Dedifferentiated amniotic fluid mesenchymal stem cell (primary cell): ENCODE measurements around the gene COLEC11.
"Not testable (repeated sequence)": the region's sequence is repeated elsewhere in the genome, so short reads cannot be mapped to it uniquely, and the experiment has no call there.

Experiments used
- DNase-seq: peaks from one replicate; pipeline ENCODE4 v3.0.0-alpha.2; 2016; ENCODE audit errors: extremely low spot score

COLEC11 gene

DNA sequence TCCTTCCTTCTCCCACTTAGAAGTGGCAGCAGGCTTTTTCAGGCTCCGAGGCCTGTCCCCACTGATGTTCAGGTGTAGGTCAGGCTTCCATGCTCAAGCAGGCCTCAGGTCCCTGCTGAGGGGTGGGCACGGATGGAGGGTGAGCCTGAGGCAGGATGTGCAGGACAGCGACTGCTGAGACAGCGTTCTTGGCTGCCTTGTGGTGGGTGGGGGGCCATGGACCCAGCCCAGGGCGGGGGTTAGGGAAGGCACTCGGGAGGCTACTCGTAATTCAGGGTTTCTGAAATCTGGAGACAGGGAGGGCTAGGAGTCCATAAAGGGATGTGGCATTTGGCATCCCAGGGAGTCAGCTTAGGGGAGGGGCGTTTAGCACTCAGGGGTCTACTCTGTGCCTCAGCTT, 30.3 kb downstream of the COLEC11 start:
- DNase-seq, result no peak

DNA sequence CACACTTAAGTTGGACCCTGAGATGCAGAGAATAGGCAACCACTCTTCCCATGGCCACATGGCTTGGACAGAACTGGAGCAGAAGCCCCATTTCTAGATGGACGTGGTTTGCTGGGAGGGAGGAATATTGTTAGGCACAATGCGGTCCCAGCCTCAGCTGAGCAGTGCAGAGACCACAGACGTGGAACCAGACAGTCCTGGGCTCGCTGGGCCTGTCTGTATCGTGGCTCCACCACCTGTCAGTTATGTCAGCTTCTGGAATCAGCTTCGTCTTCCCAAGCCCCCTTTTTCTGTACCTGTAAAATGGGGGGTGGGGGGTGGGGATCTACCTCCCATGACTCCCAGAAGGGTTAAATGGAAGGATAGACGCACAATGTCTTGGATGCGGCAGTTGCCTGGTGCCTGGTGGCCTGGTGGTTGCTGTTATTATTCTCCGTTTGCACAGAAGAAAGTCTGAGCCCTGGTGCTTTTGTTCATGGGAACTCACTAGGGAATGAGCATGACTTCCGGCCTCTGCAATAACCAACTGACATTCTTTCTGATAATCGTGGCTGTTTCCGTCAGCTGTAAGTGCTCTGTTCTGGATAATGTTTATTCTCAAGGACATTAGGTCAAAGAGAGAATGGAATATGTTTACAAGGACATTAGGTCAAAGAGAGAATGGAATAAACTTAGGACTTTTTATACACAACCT, 31.4 kb downstream of the COLEC11 start:
- no peak for DNase-seq

DNA sequence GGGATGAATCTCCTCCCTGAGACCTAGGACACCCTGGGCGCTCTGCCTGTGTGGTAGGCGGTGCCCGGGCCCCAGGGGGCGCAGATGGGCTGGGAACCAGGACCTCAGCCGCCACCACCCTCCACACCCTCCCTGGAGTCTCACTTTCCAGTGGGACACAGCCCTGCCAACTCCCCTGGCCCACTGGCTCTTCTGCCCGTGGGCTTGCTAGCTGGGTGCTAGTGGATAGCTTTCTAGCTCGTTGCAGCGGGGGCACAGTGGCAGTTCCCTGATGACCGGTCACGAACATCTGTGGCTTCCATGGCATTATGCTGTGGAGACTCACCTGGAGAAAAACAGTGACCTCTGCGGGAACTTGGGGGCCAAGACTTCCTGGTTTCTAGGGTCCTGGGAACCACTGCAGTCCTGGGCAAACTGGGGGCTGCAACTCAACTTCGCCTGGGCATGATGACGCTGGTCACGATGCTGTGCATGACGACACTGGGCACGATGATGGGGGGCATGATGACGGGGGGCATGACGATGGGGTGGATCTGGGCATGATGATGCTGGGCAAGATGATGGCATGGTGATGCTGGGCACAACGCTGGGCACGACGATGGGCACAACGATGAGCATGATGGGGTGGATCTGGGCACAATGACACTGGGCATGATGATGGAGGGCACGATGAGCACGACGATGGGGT, 32.0 kb downstream of the COLEC11 start:
- DNase-seq, result no peak

DNA sequence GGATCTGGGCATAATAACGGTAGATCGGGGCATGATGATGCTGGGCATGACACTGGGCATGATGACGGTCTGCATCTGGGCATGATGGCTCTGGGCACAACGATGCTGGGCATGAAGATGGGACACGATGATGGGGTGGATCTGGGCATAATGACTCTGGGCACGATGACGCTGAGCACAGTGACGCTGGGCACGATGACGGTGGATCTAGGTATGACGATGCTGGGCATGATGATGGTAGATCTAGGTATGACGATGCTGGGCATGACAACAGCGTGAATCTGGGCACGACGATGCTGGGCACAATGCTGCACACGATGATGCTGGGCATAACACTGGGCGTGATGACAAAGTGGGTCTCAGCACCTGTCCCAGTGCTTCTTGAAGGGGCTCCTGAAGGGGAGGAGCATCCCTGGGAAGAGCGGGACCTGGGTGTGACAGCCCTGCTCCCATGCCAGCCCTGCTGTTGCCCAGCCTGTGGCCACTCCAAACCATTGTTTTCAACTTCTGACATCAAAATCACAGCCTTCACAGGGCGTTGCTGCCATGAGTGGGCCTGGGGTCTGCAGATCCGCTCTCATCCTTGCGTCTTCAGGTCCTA, 32.7 kb downstream of the COLEC11 start:
- no peak for DNase-seq

DNA sequence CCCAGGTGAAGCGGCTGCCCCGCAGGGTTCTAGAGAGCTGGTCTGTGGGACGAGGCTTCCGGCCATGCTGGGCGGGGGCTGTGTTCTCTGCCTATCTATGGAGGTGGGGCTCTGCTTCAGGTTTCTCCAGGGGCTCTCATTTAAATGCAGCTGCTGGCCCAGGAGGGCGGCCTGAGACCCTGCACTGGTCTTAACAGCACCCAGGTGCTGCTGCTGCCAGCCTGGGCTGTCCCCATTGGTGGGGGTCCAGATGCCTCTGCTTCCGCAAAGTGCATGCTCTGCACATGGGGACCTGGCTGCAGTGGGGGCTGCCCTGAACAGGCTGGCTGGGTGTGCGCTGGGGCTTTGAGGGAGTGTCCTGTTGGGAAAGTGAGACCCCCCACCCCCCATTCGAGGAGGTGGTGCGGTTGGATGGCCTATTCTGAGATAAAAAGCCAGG, 33.3 kb downstream of the COLEC11 start:
- no peak for DNase-seq

DNA sequence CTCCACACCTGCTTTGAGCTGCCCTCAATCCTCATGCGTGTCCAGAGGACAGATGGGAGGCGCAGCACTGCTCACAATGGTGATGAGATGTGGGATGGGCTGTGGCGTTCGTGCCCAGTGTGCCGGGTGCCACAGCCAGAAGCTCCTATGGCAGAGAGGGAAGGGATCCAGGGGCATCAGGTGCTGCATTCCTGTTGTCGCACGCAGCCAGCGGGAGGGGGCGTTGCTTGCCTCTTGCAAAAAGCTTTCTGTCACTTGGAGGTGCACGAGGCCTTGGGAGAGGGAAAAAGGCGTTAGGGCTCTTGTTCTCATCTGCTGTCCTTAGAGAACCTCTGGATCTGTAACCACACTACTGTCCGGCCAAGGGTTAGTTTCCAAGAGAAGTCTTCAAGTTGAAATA, 33.9 kb downstream of the COLEC11 start:
- no peak for DNase-seq

DNA sequence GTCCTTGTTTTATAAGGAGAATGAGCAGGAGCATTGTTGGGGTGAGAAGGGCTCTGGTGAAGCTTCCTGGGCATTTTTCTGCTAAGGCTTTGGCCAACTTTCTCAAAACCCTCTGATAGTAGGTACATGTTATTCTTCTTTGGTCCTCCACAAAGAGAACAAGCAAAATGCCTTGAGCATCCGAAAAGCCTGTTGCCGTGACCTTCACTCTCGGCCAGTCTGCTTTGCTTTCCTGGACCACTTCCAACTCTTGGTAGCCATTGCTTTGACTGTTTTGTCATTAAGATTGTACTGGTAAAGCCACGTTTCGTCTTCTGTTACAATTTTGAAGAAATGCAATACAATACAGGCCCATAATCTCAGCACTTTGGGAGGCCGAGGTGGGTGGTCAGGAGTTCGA, 35.7 kb downstream of the COLEC11 start:
- no peak for DNase-seq

DNA sequence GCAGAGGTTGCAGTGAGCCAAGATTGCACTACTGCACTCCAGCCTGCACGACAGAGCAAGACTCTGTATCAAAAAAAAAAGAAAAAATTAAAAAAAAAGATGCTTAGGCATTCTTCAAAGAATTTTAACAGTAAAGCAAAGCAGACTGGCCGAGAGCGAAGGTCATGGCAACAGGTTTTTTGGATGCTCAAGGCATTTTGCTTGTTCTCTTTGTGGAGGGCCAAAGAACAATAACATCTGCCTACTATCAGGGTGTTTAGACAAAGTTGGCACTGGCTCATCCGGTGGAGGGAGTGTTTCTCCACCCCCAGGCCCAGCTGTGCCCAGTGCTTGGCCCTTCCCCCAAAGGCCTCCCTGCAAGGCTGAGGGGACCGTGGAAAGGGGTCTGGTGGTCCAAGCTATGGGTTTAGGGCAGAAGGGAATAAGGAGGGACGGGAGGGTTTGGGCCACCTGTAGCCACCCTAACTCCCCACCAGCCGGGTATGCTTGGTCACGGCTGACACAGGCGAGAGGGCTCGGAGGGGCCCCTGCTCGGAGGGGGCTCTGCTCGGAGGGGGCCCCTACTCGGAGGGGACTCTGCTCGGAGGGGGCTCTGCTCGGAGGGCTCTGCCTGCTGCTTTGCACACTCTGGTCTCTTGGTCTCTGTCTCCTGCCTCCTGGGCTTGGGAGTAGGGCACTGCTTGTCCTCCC, 36.4 kb downstream of the COLEC11 start:
- no peak for DNase-seq

DNA sequence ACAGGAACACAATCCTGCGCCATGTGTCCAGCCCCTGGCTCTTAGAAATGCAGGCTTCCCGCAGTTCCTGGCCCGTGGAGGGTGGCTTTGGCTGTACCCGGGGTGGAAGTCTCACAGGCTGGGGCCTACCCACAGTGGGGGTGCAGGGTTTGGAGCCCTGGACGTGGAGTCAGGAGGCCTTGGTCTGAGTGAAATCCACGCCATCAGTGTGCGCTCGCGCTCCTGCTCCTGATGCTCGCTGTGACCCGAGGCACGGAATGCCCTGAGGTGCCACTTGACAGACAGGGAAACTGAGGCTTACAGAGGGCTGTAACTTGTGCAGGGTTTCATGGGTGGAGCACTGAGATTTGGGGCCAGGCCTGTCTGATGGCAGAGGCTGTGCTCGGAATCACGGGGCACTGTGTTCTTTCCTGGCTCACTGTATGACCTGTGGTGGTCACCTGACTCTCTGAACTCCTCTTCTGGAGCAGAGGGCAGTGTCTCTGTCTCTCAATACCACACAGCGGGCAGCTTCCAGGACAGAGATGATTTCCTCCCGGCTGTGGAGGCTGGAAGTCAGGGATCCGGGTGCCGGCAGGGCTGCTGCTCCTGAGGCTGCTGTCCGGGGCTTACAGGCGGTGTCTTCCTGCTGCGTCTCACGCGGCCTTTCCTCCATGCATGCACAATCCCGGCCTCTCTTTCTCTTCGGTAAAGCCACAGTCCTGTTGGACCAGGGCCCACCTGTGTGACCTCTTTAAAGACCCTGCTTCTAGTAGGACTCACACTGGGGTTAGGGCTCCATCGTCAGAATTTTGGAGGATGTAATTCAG, 37.1 kb downstream of the COLEC11 start:
- DNase-seq, result no peak

DNA sequence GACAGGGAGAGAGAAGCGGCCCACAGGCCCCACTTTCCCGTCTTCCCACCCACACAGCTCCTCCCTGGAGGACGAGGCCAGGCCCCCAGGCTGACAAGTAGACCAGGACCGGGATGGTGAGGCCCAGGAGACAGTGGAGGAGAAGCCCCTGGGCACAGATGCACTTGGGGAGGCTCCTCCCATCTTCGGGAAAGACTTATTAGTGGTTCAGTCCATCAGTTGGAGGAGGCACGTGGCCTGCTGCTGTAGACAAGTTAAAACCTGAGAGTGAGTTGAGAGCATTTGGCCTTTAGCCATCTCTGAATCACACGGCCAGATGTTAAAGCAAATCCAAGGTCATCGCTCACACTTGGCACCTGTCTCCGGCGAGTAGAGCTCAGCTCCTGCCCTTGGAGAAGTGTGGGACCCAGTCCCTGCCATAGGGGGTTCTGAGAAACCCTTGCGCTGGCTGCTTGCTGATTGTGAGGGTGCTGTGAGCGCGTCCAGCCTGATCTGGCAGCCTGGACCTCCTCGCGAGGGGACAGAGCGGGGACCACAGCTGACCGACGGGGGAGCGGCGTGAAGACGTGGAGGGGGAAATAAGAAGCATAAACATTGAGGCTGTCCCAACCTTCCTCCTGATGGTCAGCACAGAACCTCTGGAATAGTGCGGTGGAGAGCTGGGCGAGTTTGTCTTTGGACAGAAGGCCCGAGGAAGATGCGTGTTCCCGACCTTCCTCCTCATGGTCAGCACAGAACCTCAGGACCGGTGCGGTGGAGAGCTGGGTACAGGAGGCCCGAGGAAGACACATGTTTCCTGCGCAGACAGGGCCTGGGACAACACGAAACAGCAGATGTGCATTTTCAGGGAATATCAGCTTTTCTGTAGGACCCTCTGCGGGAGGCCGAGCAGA, 38.4 kb downstream of the COLEC11 start:
- DNase-seq, result no peak

DNA sequence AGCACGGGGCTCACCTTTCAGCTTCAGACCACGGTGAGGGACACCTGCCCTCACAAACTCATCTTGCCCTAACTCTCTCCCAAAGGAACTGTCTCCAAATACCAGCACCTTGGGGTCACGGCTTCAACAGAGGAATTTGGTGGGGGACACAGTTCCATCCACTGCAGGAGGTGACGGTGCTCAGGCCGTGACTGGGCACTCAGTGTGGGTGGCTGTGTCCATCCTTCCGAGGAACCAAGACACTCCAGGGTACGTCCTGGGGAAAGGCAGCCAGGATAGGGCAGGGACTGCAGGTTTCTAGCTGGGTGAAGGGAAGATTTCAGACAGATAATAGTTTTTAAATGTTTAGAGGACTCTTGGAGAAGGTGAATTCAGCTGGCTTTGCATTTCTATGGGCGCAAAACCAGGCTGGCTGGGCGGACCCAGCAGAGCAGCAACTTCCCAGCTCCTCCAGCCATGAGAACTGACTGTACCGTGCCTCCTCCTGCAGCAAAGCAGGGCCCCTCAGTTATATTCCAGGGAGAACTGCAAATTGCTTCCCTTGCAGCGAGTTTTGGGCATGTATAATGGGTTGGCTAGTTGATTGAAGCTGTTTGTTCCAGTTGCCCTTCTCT, 39.2 kb downstream of the COLEC11 start:
- DNase-seq, result no peak

DNA sequence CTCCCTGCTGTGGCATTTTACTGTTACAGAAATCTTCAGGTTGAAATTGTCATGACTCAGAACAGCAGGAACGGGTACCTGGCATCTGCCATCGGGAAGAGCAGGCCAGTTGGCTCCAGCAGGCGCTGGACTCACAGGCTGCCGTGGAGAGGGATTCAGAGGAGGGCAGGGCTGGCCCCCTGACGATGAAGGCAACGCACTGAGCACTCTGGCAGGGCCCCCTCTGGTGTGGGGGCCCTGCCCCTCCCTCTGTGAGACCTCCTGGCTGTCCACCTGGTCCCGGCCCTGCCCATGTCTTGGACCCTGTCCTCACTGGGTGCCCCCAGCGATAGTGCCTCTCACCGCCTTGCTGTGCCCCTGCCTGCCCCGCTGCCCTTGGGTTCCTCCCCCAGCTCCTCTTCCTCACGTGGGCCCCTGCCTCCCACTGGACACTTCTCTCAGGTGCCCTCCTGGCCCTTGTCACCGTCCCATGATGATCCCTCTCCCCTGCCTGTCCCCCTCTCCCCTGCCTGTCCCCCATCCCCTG, 39.7 kb downstream of the COLEC11 start:
- no peak for DNase-seq

DNA sequence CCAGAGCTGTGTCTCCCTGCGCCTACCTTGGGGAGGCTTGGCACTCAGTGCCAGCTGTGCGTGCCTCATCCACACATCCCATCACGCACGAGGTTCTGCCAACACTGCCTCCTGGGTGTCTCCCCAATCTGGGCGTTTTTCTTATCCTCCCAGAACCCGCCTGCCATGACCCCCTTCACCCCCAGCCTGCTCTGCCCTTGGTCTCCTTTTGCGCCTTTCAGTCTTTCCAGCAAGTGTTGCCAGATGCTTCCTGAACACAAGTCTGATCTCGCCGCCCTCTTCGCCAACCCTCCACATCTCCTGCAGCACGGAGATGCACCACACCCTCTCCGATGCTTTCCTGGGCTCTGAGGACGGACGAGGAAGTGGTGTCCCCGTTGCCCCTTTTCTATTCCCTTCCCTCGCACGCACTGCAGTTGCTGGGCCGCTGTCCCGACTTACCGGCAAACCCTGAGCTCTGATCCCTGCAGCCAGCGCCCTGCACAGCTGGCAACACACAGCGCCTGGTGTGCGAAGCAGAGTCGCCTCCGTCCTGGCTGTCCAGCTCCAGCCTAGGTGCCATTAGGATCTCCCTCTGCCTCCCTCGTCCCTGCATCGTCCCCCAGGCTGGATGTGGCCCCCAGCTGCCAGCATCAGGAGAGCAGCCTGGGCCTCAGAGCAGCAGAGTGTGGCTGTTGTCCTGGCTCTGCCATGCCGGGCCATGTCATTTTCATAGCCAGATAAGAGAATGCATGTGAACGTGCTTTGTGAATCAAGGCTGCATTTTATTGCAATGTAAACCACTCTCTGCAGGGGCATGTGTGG, 40.5 kb downstream of the COLEC11 start:
- DNase-seq, result no peak

DNA sequence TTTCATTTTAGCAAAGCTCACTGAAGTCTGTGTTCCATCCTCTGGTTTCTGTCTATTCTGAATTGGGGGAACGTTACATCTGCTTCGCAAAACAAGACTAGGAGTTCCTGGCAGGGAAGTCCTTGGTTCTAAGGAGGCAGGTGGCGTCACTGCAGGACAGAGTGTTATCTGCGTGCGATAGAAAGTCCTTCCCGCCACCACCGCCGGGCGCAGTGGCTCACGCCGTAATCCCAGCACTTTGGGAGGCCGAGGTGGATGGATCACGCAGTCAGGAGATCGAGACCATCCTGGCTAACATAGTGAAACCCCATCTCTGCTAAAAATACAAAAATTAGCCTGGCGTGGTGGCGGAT, 41.0 kb downstream of the COLEC11 start:
- not testable (repeated sequence) for DNase-seq

DNA sequence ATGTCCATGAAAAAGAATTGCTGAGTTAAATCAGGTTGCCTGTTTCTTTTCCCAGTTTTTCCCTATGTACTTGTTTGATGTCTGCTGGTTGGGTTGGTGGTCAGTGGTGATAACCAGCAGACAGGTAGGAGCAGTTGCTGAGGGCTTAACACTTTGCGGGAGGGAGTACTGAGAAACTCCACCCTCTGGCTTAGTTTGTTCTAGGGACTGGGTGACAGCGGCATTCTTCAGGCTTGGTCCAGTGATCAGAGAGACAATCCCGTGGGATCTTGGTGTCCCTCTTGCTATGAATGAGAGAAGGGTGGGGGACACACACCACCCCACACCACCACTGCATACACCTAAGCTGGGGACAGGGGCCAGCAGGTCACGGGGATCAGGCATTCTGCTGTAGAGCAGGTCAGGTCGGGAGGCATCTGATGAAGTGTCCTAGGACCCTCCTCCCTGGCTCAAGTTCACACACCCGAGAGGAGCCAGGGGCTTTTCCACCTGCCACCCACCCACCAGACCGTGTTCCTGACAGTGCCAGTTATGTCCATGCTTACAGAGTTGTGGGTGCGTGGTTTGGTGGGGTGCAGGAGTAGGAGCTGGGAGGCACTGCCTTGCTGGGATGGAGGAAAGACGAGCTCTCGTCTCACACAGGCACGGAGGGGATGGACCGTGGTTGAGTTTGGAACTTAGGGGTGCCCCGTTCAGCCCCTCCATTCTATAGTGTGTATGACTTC, 41.8 kb downstream of the COLEC11 start:
- DNase-seq, result no peak

DNA sequence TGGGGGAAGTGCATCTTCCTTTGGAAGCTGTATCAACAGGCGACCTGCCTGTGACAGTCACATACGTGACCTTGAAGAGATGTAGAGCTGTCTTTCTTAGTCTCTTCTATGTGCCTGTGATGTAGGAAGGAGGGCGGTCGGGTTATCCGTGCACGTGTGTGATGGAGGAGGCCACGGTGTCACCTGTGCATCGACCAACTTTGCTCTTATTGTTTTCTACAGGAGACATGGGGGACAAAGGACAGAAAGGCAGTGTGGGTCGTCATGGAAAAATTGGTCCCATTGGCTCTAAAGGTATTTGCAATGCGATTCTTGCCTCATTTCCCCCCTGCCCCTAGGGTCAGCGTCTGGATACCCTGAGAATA, 42.4 kb downstream of the COLEC11 start:
- DNase-seq, result no peak

DNA sequence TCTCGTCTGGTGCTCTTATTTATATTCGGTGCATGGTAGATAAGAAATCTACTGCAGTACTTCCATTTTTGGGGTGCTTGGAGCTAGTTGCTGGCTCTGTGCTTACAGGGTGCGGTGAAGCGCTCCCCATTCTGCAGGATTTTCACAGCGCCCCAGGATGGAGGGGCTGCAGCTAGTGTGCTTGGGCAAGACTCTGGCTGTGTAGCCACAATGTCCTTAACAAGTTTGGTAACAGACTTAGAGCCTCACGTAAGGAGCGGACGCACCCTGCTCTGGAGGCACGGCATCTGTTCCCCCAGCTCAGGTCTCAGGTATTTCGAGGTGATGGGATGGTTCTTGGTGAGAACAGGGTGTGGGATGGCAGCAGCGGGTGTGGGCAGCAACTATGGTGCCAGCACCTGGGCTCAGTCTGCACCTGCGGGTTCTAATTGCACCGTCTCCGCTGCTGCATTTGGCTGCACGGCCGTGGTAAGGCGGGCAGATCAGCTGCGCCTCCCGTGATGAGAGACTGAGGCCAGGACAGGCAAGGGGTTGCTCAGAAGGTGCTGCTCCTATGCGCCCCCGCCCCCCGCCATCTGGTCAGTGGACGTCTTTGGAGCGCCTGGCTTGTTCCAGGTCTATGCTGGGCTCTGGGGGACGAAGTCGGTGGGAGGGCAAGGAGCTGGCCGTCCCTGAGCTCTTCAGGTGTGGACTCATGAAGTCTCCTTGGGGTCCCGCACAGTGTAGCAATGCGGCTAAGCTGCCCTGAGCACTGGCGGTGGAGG, 43.0 kb downstream of the COLEC11 start:
- DNase-seq, result no peak

DNA sequence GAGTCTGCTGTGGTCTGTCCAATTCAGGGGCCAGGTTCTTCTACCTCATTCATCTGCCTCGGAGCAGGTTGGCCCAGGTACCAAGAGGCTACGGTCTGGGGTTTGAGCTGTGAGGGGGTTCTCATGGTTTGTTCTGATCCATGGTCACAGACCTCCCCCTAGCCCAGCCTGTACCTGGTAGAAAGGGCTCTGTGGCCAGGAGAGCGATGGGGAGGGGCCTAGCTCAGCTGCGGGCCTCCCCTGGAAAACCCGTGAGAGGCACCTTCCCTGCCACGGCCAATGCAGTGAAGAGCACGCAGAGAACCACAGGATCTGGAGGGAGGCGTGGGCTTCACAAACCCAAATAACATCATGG, 43.5 kb downstream of the COLEC11 start:
- no peak for DNase-seq
